A549 (cell line): ENCODE results near the gene CRMP1.

ENCODE experiments used
- CHD4 ChIP-seq: fragments of 200-600 bp; sonication (generic); IDR thresholded peaks from 2 replicates; pipeline ENCODE4 v1.6.1; 2016; ENCODE audit warnings: antibody characterized with exemption, mild to moderate bottlenecking, borderline replicate concordance
- FOSL2 ChIP-seq, 2 experiments: fragments of 450-650 bp in 1 of 2; fragments of >200 bp in 1 of 2; sonication (Bioruptor Twin) in 1 of 2; formaldehyde crosslinking; IDR thresholded peaks; 2 replicates each; pipeline versions ENCODE4 v1.5.0 to v1.6.1; 2016 to 2020; ENCODE audit warnings: mild to moderate bottlenecking in 1 of 2, moderate library complexity in 1 of 2
- RFX5 ChIP-seq: fragments of 450-650 bp; IDR thresholded peaks from 2 replicates; pipeline ENCODE4 v1.7.1; 2014; ENCODE audit warnings: antibody characterized with exemption, mild to moderate bottlenecking, moderate library complexity

DNA sequence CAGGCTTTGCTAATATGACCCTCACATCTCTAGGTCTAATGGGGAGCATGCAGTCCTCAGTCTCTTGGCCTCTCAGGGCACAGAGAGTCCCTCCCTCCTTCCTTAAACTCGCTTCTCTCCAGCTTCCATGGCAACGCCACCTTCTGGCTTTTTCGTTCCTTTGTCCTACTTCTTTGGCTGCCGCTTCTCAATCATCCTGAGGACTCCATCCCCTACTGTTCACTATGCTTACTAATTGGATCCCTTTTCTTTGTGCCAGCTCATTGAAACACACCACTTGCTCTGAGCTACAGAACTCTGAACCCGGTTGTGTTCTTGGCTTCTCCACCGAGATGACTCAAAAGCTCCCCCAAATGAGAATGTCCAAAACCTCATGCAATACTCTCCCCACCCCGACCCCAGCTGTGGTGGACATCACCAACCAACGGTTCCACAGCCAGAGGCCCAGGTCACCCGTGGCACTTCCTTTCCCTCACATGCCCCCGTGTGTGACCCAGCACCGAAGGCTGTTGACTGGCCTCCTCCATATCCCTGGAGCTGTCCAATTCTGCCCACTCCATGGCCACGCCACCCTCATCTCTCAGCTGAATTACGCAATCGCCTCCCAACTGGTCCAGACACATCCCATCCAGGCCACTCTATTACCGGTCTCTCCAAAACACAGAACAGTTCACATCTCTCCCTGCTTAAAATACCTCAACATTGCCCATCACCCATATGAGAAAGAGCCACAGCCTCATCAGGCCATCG is 34.7 kb downstream of the CRMP1 start:
- TF ChIP-seq FOSL2 (IDR thresholded peaks at IDR 0.05) (no peak), FOSL2 (CRISPR knock-in tag; IDR thresholded peaks at IDR 0.05) (no peak), CHD4 (no peak), RFX5 (no peak)
